Measurements from ENCODE around the gene NMU.
"Not testable (repeated sequence)": the region's sequence is repeated elsewhere in the genome, so short reads cannot be mapped to it uniquely, and the experiment has no call there.

Gene NMU, protein sequence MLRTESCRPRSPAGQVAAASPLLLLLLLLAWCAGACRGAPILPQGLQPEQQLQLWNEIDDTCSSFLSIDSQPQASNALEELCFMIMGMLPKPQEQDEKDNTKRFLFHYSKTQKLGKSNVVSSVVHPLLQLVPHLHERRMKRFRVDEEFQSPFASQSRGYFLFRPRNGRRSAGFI

DNA sequence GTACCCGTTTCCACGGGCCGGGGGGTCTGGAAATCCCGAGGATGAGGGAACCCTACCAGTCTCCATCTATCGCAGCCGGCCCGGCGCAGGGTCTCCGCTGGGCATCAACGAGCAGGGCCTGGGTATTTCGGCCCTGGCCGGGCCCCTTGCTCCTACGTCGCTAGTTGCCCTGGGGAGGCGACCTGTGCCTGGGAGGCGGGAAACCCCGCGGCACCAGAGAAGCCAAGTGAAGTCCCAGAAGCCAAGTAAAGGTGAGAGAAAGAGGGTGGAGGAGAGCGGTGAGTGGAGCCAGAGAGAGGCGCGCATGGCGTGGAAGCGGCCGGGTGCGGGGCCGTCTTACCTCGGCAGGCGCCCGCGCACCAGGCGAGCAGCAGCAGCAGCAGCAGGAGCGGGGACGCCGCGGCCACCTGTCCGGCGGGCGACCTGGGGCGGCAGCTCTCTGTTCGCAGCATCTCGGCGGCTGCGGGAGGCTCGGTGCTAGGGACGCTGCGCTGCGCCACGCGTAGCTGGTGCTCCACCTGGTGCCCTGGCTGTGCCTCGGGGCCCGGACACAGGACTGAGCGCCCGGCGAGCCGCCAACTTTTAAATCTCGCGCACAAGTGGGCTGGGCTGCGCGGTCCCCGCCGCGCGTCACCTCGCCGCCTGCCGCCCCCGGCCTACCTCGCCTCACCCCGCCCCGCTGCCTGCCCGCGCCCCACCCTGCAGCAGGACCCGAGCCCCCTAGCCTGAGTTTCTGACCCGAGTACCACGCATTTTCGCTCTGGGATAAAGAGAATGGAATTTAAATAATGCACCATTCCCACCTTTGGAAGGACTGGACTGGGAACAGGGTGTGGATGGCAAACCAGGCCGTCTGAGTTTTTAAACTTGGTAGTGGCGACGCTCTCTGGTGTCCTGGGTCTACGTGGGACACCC, at the start of gene NMU:
TSS of gene NMU (minus strand) at position 558 of the 915 bp plus-strand sequence. CDS start at position 452, 106 bp downstream.
- H3K27me3 Mint-ChIP-seq: peaks cover 66% of the 10 kb centered on the region
- no peaks in the 10 kb centered on the region for H3K36me3 Mint-ChIP-seq (ENCODE audit: low read depth)
- H3K4me3 Mint-ChIP-seq: peak within 1 kb of the TSS; percentile 77
- no peaks in the 10 kb centered on the region for H3K9me3 Mint-ChIP-seq
- no peak within 1 kb of the TSS for H3K27ac Mint-ChIP-seq
- peaks cover 14% of the 10 kb centered on the region for H3K4me1 Mint-ChIP-seq (ENCODE audit: low read depth)

DNA sequence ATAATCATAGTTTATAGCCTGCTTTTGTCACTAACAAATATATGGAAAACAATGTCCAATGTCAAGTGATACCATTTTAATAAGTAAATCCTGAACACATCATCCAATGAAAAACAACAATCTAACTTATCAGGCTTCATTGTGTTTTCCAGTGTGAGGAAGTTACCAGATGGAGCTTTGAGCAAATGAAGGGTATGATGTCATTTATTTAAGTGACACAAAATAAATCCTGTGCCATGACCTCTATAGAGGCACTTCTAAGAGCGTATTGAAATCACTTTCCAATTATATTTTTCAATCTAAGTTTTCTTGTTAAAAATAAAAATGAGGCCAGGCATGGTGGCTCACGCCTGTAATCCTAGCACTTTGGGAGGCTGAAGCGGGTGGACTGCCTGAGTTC, 48.2 kb upstream of the NMU start:
- Mint-ChIP-seq H3K4me1 (ENCODE audit: low read depth) (no peaks in the 10 kb centered on the region), H3K27me3 (peaks cover 9% of the 10 kb centered on the region), H3K9me3 (no peaks in the 10 kb centered on the region), H3K36me3 (ENCODE audit: low read depth) (no peaks in the 10 kb centered on the region), H3K27ac (no peak overlapping the region), H3K4me3 (no peak overlapping the region)

DNA sequence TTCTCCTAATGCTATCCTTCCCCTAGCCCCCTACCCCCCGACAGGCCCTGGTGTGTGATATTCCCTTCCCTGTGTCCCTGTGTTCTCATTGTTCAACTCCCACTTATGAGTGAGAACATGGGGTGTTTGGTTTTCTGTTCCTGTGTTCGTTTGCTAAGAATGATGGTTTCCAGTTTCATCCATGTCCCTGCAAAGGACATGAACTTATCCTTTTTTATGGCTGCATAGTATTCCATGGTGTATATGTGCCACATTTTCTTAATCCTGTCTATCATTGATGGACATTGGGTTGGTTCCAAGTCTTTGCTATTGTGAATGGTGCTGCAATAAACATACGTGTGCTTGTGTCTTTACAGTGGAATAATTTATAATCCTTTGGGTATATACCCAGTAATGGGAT, 46.7 kb upstream of the NMU start:
- H3K4me1 Mint-ChIP-seq (ENCODE audit: low read depth): not testable (repeated sequence)
- peaks cover 13% of the 10 kb centered on the region for H3K27me3 Mint-ChIP-seq

DNA sequence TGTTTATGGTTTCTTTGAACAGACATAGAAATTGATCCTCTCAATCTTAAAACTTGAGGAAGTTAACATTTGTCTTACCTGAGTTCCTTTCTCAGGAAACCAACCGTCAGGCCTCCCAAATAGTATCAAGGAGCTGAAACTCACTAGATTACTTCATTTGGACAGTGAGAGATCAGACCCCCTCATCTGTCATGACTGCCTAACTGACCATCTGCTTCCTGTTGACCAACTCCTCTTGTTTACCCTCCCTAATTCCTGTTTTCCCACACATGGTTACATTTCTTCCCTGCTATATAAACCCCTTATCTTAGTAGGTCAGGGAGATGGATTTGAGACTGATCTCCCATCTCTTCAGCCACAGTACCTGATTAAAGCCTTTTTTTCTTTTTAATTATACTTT, 46.2 kb upstream of the NMU start:
- no peak overlapping the region for H3K4me3 Mint-ChIP-seq
- H3K4me1 Mint-ChIP-seq (ENCODE audit: low read depth): no peaks in the 10 kb centered on the region
- no peaks in the 10 kb centered on the region for H3K9me3 Mint-ChIP-seq
- H3K36me3 Mint-ChIP-seq (ENCODE audit: low read depth): no peaks in the 10 kb centered on the region
- peaks cover 13% of the 10 kb centered on the region for H3K27me3 Mint-ChIP-seq
- H3K27ac Mint-ChIP-seq: peak overlapping the region; percentile 28

More for the DNA sequence above, 46.7 kb upstream of the NMU start:
- not testable (repeated sequence) for H3K36me3 Mint-ChIP-seq (ENCODE audit: low read depth); H3K4me3 Mint-ChIP-seq; H3K9me3 Mint-ChIP-seq
- peak overlapping the region; percentile 28 for H3K27ac Mint-ChIP-seq

DNA sequence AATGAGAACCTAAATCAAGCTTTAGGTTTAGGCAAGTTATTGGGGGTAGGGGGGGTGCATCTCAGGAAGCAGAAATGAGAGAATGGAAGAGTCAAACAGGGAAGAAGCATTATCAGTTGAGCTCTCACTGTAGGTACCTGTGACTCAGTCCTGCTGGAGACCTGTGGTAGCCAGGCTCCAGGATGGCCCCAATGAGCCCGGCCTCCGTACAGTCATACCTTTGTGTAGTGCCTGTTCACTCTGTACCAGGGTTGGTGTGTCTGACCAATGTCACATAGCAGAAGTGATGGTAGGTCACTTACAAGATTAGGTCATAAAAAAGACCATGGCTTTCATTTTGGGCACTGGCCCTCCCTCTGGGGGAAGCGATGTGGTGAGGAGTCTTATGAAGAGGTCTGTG, 45.3 kb upstream of the NMU start:
- Mint-ChIP-seq H3K4me1 (ENCODE audit: low read depth) (no peaks in the 10 kb centered on the region), H3K36me3 (ENCODE audit: low read depth) (no peaks in the 10 kb centered on the region), H3K9me3 (no peaks in the 10 kb centered on the region), H3K27me3 (peaks cover 18% of the 10 kb centered on the region), H3K4me3 (no peak overlapping the region), H3K27ac (no peak overlapping the region)

DNA sequence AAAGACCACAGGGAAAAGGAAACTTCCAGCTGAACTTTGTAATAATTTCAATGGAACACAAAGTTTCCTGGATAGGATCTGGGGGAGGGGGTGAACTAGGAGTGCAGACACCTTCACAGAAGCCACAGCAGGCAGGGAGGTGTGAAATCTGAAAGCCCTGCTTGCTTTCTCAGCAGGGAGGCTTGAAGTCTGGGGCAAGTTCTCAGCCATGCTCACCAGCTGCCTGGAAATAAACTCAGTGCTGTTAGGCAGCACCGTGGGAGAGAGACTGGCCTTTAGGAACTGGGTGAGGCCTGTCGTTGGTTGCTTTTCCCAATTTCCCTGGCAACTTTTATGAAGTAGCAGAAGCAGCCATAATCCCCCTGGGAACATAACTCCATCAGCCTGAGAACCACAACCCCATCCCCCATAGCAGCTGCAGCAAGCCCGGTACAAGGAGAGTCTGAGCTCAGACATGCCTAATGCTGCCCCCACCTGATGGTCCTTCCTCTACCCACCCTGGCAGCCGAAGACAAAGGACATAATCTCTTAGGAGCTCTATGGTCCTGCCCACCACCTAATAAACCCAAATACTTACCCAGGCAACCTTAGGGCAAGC, 39.2 kb upstream of the NMU start:
- peaks cover 39% of the 10 kb centered on the region for H3K27me3 Mint-ChIP-seq
- no peaks in the 10 kb centered on the region for H3K4me1 Mint-ChIP-seq (ENCODE audit: low read depth)
- no peak overlapping the region for H3K4me3 Mint-ChIP-seq
- no peaks in the 10 kb centered on the region for H3K36me3 Mint-ChIP-seq (ENCODE audit: low read depth)
- H3K27ac Mint-ChIP-seq: peak overlapping the region; percentile 40
- H3K9me3 Mint-ChIP-seq: no peaks in the 10 kb centered on the region

DNA sequence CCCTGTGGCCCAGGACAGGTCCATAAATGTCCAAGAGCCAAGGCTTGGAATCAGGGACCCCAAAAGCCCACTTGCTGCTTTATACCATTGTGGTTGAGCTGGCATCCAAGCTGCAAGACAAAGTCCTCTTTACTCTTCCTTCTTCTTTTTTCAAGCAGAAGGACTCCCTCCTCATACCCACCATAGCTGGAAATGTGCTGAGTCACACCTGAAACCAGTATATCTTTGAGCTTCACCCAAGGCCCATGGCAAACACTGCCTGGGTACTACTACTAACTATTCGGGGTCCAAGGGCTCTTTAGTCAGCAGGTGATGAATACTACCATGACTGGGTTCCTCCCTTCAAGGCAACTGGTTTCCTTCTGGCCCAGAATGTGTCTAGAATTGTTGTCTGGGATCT, 37.3 kb upstream of the NMU start:
- Mint-ChIP-seq H3K27ac (no peak overlapping the region), H3K4me1 (ENCODE audit: low read depth) (no peaks in the 10 kb centered on the region), H3K36me3 (ENCODE audit: low read depth) (no peaks in the 10 kb centered on the region), H3K4me3 (no peak overlapping the region), H3K9me3 (no peaks in the 10 kb centered on the region), H3K27me3 (peaks cover 49% of the 10 kb centered on the region)

DNA sequence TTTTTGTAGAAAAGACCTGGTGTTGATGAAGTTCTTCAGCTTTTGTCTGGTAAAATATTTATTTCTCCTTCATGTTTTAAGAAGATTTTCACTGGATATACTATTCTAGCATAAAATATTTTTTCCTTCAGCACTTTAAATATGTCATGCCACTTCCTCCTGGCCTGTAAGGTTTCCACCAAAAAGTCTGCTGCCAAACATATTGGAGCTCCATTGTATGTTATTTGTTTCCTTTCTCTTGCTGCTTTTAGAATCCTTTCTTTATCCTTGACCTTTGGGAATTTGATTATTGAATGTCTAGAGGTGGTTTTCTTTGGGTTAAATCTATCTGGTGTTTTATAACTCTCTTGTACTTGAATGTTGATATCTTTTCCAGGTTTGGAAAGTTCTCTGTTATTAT, 35.6 kb upstream of the NMU start:
- Mint-ChIP-seq H3K36me3 (ENCODE audit: low read depth) (no peaks in the 10 kb centered on the region), H3K9me3 (no peaks in the 10 kb centered on the region), H3K27ac (no peak overlapping the region), H3K27me3 (peaks cover 50% of the 10 kb centered on the region), H3K4me1 (ENCODE audit: low read depth) (no peaks in the 10 kb centered on the region), H3K4me3 (no peak overlapping the region)

DNA sequence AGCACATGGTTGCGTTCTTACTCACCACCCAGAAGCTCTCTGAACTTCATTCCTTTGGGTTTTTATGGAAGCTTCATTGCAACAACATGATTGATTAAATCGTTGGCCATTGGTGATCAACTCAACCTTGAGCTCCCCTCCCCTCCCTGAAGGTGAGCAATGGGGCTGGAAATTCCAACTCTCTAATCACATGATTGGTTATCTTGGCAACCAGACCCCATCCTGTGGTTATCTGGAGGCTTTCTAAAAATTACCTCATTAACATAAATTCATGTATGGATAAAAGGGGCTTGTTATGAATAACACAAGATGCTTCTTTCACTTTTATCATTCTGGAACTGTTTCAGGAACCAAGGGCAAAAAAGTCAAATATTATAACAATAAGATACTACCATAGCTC, 34.6 kb upstream of the NMU start:
- no peaks in the 10 kb centered on the region for H3K4me1 Mint-ChIP-seq (ENCODE audit: low read depth)
- H3K36me3 Mint-ChIP-seq (ENCODE audit: low read depth): no peaks in the 10 kb centered on the region
- H3K4me3 Mint-ChIP-seq: no peak overlapping the region
- H3K27me3 Mint-ChIP-seq: peaks cover 42% of the 10 kb centered on the region
- no peak overlapping the region for H3K27ac Mint-ChIP-seq
- H3K9me3 Mint-ChIP-seq: no peaks in the 10 kb centered on the region

DNA sequence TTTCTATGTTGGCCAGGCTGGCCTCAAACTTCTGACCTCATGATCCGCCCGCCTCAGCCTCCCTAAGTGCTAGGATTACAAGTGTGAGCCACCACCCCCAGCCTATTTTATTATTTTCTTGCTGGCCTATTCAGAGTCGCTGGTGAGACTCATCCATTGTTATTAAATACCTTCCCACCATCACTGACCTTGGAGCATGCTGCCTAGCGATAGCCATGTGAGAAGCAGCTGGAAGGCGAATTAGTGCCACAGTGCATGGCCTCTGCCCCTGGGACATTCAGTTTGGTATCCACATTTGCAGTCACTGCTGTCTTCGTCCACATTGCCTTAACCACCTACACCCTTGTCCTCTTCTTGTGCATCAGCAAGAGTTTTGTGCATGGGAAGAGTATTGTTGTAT, 32.4 kb upstream of the NMU start:
- no peaks in the 10 kb centered on the region for H3K9me3 Mint-ChIP-seq
- peaks cover 34% of the 10 kb centered on the region for H3K27me3 Mint-ChIP-seq
- H3K36me3 Mint-ChIP-seq (ENCODE audit: low read depth): no peaks in the 10 kb centered on the region
- no peak overlapping the region for H3K4me3 Mint-ChIP-seq
- no peaks in the 10 kb centered on the region for H3K4me1 Mint-ChIP-seq (ENCODE audit: low read depth)
- H3K27ac Mint-ChIP-seq: no peak overlapping the region

DNA sequence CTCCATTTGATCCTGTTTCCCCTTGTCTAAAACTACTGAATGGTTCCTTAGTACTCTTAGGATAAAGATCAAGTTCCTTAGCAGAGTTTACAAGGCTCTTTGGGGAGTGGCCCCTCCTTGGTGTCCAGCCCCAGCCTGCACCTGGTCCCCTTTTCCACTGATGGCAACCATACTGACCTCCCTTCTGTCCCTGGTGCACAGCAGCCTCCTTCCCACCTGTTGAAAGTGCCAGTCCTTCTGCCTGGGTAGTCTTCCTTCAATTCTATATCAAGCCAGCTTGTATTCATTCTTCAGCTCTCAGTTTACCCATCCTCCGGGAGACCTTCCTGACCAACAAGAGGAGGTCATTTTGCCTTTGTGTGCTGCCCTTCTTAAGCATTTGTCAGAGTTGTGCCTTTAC, 30.4 kb upstream of the NMU start:
- peaks cover 4% of the 10 kb centered on the region for H3K4me1 Mint-ChIP-seq (ENCODE audit: low read depth)
- H3K4me3 Mint-ChIP-seq: no peak overlapping the region
- peaks cover 29% of the 10 kb centered on the region for H3K27me3 Mint-ChIP-seq
- peaks cover 2% of the 10 kb centered on the region for H3K9me3 Mint-ChIP-seq
- H3K36me3 Mint-ChIP-seq (ENCODE audit: low read depth): no peaks in the 10 kb centered on the region
- H3K27ac Mint-ChIP-seq: no peak overlapping the region

DNA sequence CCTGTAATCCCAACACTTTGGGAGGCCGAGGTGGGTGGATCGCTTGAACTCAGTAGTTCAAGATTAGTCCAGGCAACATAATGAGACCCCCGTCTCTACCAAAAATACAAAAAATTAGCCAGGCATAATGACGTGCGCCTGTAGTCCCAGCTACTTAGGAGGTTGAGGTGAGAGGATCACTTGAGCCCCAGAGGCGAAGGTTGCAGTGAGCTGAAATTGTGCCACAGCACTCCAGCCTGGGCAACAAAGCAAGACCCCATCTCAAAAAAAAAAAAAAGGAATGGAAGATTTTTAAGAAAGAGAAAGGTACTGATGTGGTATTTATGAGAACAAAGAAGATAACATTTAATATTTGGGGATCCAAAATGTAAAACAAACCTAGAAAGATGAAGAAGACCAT, 27.0 kb upstream of the NMU start:
- Mint-ChIP-seq H3K27me3 (peaks cover 20% of the 10 kb centered on the region), H3K4me1 (ENCODE audit: low read depth) (peaks cover 23% of the 10 kb centered on the region), H3K4me3 (no peak overlapping the region), H3K36me3 (ENCODE audit: low read depth) (no peaks in the 10 kb centered on the region), H3K27ac (no peak overlapping the region), H3K9me3 (peaks cover 5% of the 10 kb centered on the region)

DNA sequence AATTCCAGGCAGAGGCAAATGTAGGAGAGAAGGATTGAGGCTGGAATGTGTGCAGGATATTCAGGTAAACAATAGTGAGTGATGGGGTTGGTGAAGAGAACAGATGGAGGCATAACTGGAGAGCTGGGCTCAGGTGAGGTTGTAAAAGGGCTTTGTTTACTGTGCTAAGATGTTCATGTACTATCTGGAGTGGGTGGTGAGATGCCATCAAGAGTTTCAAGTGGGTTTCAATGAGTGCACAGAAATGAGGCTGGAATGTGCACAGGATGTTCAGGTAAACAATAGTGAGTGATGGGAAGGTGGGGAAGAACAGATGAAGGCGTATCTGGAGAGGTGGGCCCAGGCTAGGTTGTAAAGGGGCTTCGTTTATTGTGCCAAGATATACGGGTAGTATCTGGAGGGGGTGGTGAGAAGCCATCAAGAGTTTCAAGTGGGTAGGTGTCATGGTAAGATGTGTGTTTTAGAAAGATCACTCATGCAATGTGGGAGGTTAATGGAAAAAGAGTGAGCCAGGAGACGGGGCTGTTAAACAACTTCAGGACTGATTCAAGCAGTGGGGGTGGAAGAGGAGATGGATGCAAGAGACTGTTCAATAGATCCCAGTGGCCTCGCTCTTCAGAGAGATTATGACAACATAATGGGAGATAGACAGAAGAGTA, 25.4 kb upstream of the NMU start:
- peaks cover 9% of the 10 kb centered on the region for H3K27me3 Mint-ChIP-seq
- H3K4me1 Mint-ChIP-seq (ENCODE audit: low read depth): peaks cover 23% of the 10 kb centered on the region
- H3K36me3 Mint-ChIP-seq (ENCODE audit: low read depth): no peaks in the 10 kb centered on the region
- peak overlapping the region; percentile 4 for H3K27ac Mint-ChIP-seq
- H3K4me3 Mint-ChIP-seq: no peak overlapping the region
- peaks cover 5% of the 10 kb centered on the region for H3K9me3 Mint-ChIP-seq

DNA sequence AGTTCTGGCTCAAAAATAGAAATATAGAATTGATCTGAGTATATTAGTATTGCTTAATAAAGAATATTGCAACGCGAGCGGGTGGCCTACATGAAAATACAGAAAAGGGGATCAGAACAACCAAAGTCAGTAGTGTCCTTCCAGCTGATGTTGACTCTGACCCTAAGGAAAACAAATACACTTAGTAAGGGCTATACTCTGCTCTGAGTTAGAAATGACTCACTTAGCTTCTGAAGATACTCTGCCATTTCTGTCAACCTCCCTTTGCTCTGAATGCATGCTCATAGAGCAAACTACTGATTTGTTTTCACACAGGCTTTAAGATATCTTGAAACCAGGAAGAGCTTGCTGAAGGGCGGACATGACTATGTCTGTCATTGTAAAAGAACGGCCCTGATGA, 22.6 kb upstream of the NMU start:
- Mint-ChIP-seq H3K4me3 (no peak overlapping the region), H3K4me1 (ENCODE audit: low read depth) (peaks cover 23% of the 10 kb centered on the region), H3K27ac (no peak overlapping the region), H3K36me3 (ENCODE audit: low read depth) (no peaks in the 10 kb centered on the region), H3K9me3 (peaks cover 5% of the 10 kb centered on the region), H3K27me3 (peaks cover 7% of the 10 kb centered on the region)

DNA sequence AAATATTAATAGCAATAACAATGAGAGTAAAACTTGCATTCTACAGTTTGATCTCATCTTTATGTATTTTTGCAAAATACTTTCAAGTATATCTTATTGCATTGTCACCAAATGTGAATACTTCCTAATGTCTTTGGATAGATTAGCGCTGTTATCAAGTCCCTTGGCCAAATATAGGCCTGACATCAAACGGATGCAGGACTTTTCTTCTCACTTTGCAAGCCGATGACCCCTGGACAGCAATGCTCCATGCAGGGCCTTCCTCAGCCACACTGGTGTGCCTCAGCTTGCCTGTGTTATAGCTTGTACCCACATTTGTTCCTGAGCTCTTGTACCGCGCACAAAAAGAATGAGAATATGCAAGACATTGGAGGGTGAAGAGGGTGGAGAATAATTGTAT, 18.0 kb upstream of the NMU start:
- H3K4me1 Mint-ChIP-seq (ENCODE audit: low read depth): no peaks in the 10 kb centered on the region
- H3K27ac Mint-ChIP-seq: no peak overlapping the region
- no peaks in the 10 kb centered on the region for H3K36me3 Mint-ChIP-seq (ENCODE audit: low read depth)
- no peak overlapping the region for H3K4me3 Mint-ChIP-seq
- H3K27me3 Mint-ChIP-seq: peaks cover 25% of the 10 kb centered on the region
- H3K9me3 Mint-ChIP-seq: no peaks in the 10 kb centered on the region

Measured in stimulated activated naive CD8-positive, alpha-beta T cell treated with anti-CD3 and anti-CD28 coated beads, Interleukin-15, Interleukin-2, amounts not matched to agents 100 ng/mL and 50 ng/mL, for 24 hours (primary cell).